Measurements from ENCODE around the gene VAPB. TPM values are rescaled to one million over a fixed set of nuclear protein-coding genes. Genes with fewer than 3 reads are reported as not detected.

Gene VAPB
- total RNA-seq, 4 donors from 2014 or later = 24.6 to 30.8 (median 29.4) TPM

- no peak overlapping the region for H3K4me3 ChIP-seq
- no peaks in the 10 kb centered on the region for H3K9me3 ChIP-seq
- TF ChIP-seq POLR2A (IDR thresholded peaks at IDR 0.05) (no peak), CTCF (IDR thresholded peaks at IDR 0.05) (no peak)
- H3K4me1 ChIP-seq = no peaks in the 10 kb centered on the region
- H3K36me3 ChIP-seq = peaks cover 0 to 35% (median 0%) of the 10 kb centered on the region in 3 donors
- no peaks in the 10 kb centered on the region for H3K27me3 ChIP-seq
- no peak for DNase-seq
- H3K27ac ChIP-seq = no peak overlapping the region
These were observed 44.3 kb upstream of the VAPB start for GRCh38 chr20:58344741-58345140.

- no peaks in the 10 kb centered on the region for H3K4me1 ChIP-seq
- peaks cover 0 to 49% (median 0%) of the 10 kb centered on the region in 3 donors for H3K36me3 ChIP-seq
- H3K27me3 ChIP-seq = no peaks in the 10 kb centered on the region
- TF ChIP-seq POLR2A (IDR thresholded peaks at IDR 0.05) (no peak), CTCF (IDR thresholded peaks at IDR 0.05) (no peak)
- H3K27ac ChIP-seq = no peak overlapping the region
- H3K4me3 ChIP-seq = no peak overlapping the region
- no peak for DNase-seq
- H3K9me3 ChIP-seq = no peaks in the 10 kb centered on the region
These were observed 39.5 kb upstream of the VAPB start for GRCh38 chr20:58349570-58349969.

- Histone ChIP-seq H3K27ac (no peak overlapping the region), H3K9me3 (no peaks in the 10 kb centered on the region), H3K4me1 (no peaks in the 10 kb centered on the region), H3K27me3 (no peaks in the 10 kb centered on the region), H3K4me3 (no peak overlapping the region), H3K36me3 (peaks cover 0 to 49% (median 0%) of the 10 kb centered on the region in 3 donors)
- no peak for TF ChIP-seq CTCF (IDR thresholded peaks at IDR 0.05)
- TF ChIP-seq POLR2A (IDR thresholded peaks at IDR 0.05) = no peak
- DNase-seq = no peak
These were observed 36.6 kb upstream of the VAPB start for GRCh38 chr20:58352468-58352867.

- Histone ChIP-seq H3K36me3 (peaks cover 0 to 48% (median 0%) of the 10 kb centered on the region in 3 donors), H3K9me3 (no peaks in the 10 kb centered on the region), H3K4me1 (no peaks in the 10 kb centered on the region), H3K27ac (no peak overlapping the region), H3K4me3 (no peak overlapping the region), H3K27me3 (no peaks in the 10 kb centered on the region)
- DNase-seq = no peak
- no peak for TF ChIP-seq POLR2A (IDR thresholded peaks at IDR 0.05)
- no peak for TF ChIP-seq CTCF (IDR thresholded peaks at IDR 0.05)
These were observed 29.6 kb upstream of the VAPB start for GRCh38 chr20:58359441-58359840.

- Histone ChIP-seq H3K4me1 (no peaks in the 10 kb centered on the region), H3K36me3 (peaks cover 0 to 34% (median 0%) of the 10 kb centered on the region in 3 donors)
- TF ChIP-seq POLR2A (IDR thresholded peaks at IDR 0.05) (no peak), CTCF (IDR thresholded peaks at IDR 0.05) (no peak)
These were observed 28.1 kb upstream of the VAPB start for GRCh38 chr20:58360936-58361335.

More at GRCh38 chr20:58360936-58361335, 28.1 kb upstream of the VAPB start:
- Histone ChIP-seq H3K27me3 (no peaks in the 10 kb centered on the region), H3K9me3 (no peaks in the 10 kb centered on the region), H3K27ac (no peak overlapping the region), H3K4me3 (no peak overlapping the region)
- DNase-seq = no peak

All from Peyer's patch (tissue), 4 donors.